Keratinocyte (primary cell): Measurements from ENCODE around the gene HLA-E. TPM values are rescaled to one million over a fixed set of nuclear protein-coding genes. Genes with fewer than 3 reads are reported as not detected.

Source experiments
- DNase-seq: peaks from one replicate; pipeline ENCODE4 v3.0.0-alpha.2; 2011; ENCODE audit warnings: low read depth, missing footprints, low spot score
- FAIRE-seq: peaks from 2 replicates; lab custom pipeline; 2011; peaks lifted over from hg19 to GRCh38; lab: Jason Lieb, UNC
- H2AFZ ChIP-seq: 2 replicates; pipeline ENCODE4 v1.6.0; 2012; ENCODE audit warnings: low read length, control low read depth, inconsistent platforms; ENCODE audit not compliant: control insufficient read depth
- H3K27ac ChIP-seq: 2 replicates; pipeline ENCODE4 v1.5.1; 2011; ENCODE audit warnings: low read length; ENCODE audit not compliant: control insufficient read depth, insufficient read depth
- H3K27me3 ChIP-seq: 3 replicates; pipeline ENCODE4 v1.6.0; 2011; ENCODE audit warnings: low read length; ENCODE audit not compliant: control insufficient read depth, insufficient read depth; ENCODE audit errors: extremely low read depth
- H3K36me3 ChIP-seq, 2 experiments: 2 replicates in 1 of 2; 3 replicates in 1 of 2; pipeline ENCODE4 v1.5.1; 2011; ENCODE audit warnings: low read length in 2 of 2, mild to moderate bottlenecking in 1 of 2; ENCODE audit not compliant: control insufficient read depth in 2 of 2, insufficient read depth in 2 of 2; ENCODE audit errors: extremely low read depth in 1 of 2
- H3K4me1 ChIP-seq: 3 replicates; pipeline ENCODE4 v1.5.1; 2011; ENCODE audit warnings: low read length; ENCODE audit not compliant: control insufficient read depth, insufficient read depth; ENCODE audit errors: extremely low read depth
- H3K4me2 ChIP-seq: 3 replicates; pipeline ENCODE4 v1.6.0; 2011; ENCODE audit warnings: low read depth, low read length; ENCODE audit not compliant: control insufficient read depth, insufficient read depth; ENCODE audit errors: extremely low read depth
- H3K4me3 ChIP-seq, 3 experiments: fragments of 200-600 bp in 1 of 3; sonication (generic) in 1 of 3; 2 replicates in 2 of 3; 3 replicates in 1 of 3; pipeline ENCODE4 v1.5.1; 2011 to 2016; ENCODE audit warnings: low read length in 3 of 3, mild to moderate bottlenecking in 3 of 3, control low read depth in 2 of 3, inconsistent platforms in 1 of 3, low read depth in 1 of 3, mixed read lengths in 1 of 3, mixed run types in 1 of 3, moderate library complexity in 1 of 3; ENCODE audit not compliant: control insufficient read depth in 2 of 3, insufficient read depth in 2 of 3; ENCODE audit errors: extremely low read depth in 1 of 3
- H3K79me2 ChIP-seq: 2 replicates; pipeline ENCODE4 v1.6.0; 2012; ENCODE audit warnings: low read length; ENCODE audit not compliant: control insufficient read depth, insufficient read depth
- H3K9ac ChIP-seq: 3 replicates; pipeline ENCODE4 v1.6.0; 2011; ENCODE audit warnings: low read length; ENCODE audit not compliant: control insufficient read depth, insufficient read depth; ENCODE audit errors: extremely low read depth
- H3K9me1 ChIP-seq: 3 replicates; pipeline ENCODE4 v1.6.0; 2011; ENCODE audit warnings: low read length; ENCODE audit not compliant: control insufficient read depth, insufficient read depth; ENCODE audit errors: extremely low read depth
- H3K9me3 ChIP-seq: 2 replicates; pipeline ENCODE4 v1.5.1; 2012; ENCODE audit warnings: low read depth, low read length; ENCODE audit not compliant: control insufficient read depth
- H4K20me1 ChIP-seq: 3 replicates; pipeline ENCODE4 v1.6.0; 2011; ENCODE audit warnings: low read length; ENCODE audit not compliant: control insufficient read depth, insufficient read depth; ENCODE audit errors: extremely low read depth
- EZH2 ChIP-seq: IDR thresholded peaks from one replicate; pipeline ENCODE4 v1.6.1; 2012; ENCODE audit warnings: inconsistent platforms, mild to moderate bottlenecking, low read length, moderate library complexity
- dilution Hi-C: fragments of 300-500 bp; cut with MboI; formaldehyde crosslinking; loops from one replicate; pipeline ENCODE4 v1.7.0; 2020; ENCODE audit warnings: low sequenced_read_pairs; ENCODE audit not compliant: extremely low pct_ligation_motif_present
- polyA minus RNA-seq, 3 experiments: library from RNA; depleted of rRNA, polyadenylated mRNA; stranded (reverse); fragments of >200 nt; gene quantifications; 1 replicate in 1 of 3; 2 replicates in 1 of 3; 3 replicates in 1 of 3; pipeline ENCODE4 v1.2.3, GENCODE V29; 2011
- polyA plus RNA-seq, 5 experiments: library from polyadenylated mRNA; depleted of rRNA in 3 of 5; stranded (reverse) in 3 of 5; stranded (forward) in 1 of 5; unstranded in 1 of 5; fragments of >200 nt; gene quantifications; 1 replicate in 1 of 5; 2 replicates in 3 of 5; 3 replicates in 1 of 5; pipeline versions ENCODE4 v1.2.1 to v1.2.3, GENCODE V29; 2011 to 2012; ENCODE audit warnings: missing spikeins in 2 of 5, low read depth in 1 of 5, low replicate concordance in 1 of 5
- TF ChIP-seq, protein P1 (sequence below), 3 experiments: IDR thresholded peaks in 1 of 3; conservative IDR thresholded peaks in 1 of 3; optimal IDR thresholded peaks in 1 of 3; 2 replicates in 2 of 3; 3 replicates in 1 of 3; pipeline versions ENCODE3 to v1.5.1; 2011; ENCODE audit warnings: low read length in 3 of 3, mild to moderate bottlenecking in 3 of 3, moderate library complexity in 2 of 3, control low read depth in 1 of 3, inconsistent platforms in 1 of 3; ENCODE audit not compliant: insufficient read depth in 2 of 3; ENCODE audit errors: extremely low read depth in 1 of 3

The HLA-E gene
- polyA plus RNA-seq (108 to 177 TPM (median 123 TPM) in 3 replicates), polyA minus RNA-seq (97.8 to 136 TPM (median 115 TPM) in 3 replicates)
- 103 TPM for polyA plus RNA-seq (2011; ENCODE audit: low read depth)
- polyA plus RNA-seq (2011; cell fraction: cytosol; rRNA removed), result 77.7 and 98.8 TPM in 2 replicates
- polyA plus RNA-seq (2011; cell fraction: nucleus; rRNA removed), result 209 and 216 TPM in 2 replicates
- polyA plus RNA-seq (2012; ENCODE audit: low replicate concordance), result 127 and 177 TPM in 2 replicates
- 130 TPM for polyA minus RNA-seq (2011; cell fraction: cytosol; rRNA and poly(A)+ RNA removed)
- 141 and 156 TPM in 2 replicates for polyA minus RNA-seq (2011; cell fraction: nucleus; rRNA and poly(A)+ RNA removed)

DNA sequence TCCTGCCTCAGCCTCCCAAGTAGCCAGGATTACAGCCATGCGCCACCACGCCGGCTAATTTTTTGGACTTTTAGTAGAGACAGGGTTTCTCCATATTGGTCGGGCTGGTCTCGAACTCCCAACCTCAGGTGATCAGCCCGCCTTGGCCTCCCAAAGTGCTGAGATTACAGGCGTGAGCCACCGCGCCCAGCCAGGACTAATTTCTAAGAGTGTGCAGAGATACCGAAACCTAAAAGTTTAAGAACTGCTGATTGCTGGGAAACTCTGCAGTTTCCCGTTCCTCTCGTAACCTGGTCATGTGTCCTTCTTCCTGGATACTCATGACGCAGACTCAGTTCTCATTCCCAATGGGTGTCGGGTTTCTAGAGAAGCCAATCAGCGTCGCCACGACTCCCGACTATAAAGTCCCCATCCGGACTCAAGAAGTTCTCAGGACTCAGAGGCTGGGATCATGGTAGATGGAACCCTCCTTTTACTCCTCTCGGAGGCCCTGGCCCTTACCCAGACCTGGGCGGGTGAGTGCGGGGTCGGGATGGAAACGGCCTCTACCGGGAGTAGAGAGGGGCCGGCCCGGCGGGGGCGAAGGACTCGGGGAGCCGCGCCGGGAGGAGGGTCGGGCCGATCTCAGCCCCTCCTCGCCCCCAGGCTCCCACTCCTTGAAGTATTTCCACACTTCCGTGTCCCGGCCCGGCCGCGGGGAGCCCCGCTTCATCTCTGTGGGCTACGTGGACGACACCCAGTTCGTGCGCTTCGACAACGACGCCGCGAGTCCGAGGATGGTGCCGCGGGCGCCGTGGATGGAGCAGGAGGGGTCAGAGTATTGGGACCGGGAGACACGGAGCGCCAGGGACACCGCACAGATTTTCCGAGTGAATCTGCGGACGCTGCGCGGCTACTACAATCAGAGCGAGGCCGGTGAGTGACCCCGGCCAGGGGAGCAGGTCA, at the start of gene HLA-E:
Gene HLA-E, plus strand, starts transcription at position 429 of the 945 bp plus-strand sequence. Its CDS starts 23 bp downstream, at position 452.
- Histone ChIP-seq H3K9me3 (no peaks in the 10 kb centered on the region), H3K36me3 (peaks cover 27 to 31% of the 10 kb centered on the region in 2 experiments), H3K27me3 (no peaks in the 10 kb centered on the region), H3K27ac (peak within 1 kb of the TSS; percentile 92), H4K20me1 (peaks cover 12% of the 10 kb centered on the region), H3K9me1 (no peaks in the 10 kb centered on the region), H3K79me2 (peaks cover 24% of the 10 kb centered on the region), H3K4me3 (peak within 1 kb of the TSS; percentile 84 to 97 (median 91)), H3K4me1 (peaks cover 21% of the 10 kb centered on the region), H3K4me2 (peak within 1 kb of the TSS; percentile 98), H3K9ac (peak within 1 kb of the TSS; percentile 96), H2AFZ (peak within 1 kb of the TSS; percentile 61)
- FAIRE-seq, result peak; percentile 71
- TF ChIP-seq, protein P1, sequence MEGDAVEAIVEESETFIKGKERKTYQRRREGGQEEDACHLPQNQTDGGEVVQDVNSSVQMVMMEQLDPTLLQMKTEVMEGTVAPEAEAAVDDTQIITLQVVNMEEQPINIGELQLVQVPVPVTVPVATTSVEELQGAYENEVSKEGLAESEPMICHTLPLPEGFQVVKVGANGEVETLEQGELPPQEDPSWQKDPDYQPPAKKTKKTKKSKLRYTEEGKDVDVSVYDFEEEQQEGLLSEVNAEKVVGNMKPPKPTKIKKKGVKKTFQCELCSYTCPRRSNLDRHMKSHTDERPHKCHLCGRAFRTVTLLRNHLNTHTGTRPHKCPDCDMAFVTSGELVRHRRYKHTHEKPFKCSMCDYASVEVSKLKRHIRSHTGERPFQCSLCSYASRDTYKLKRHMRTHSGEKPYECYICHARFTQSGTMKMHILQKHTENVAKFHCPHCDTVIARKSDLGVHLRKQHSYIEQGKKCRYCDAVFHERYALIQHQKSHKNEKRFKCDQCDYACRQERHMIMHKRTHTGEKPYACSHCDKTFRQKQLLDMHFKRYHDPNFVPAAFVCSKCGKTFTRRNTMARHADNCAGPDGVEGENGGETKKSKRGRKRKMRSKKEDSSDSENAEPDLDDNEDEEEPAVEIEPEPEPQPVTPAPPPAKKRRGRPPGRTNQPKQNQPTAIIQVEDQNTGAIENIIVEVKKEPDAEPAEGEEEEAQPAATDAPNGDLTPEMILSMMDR (optimal IDR thresholded peaks at IDR 0.05 in 1 of 3, IDR thresholded peaks at IDR 0.05 in 1 of 3, conservative IDR thresholded peaks at IDR 0.05 in 1 of 3; ENCODE audit: extremely low read depth in 1 of 3, insufficient read depth in 2 of 3, low read length in 3 of 3), result no peak
- TF ChIP-seq EZH2, result no peak
- dilution Hi-C loops, result no loop called here
- peak; percentile 98 for DNase-seq

DNA sequence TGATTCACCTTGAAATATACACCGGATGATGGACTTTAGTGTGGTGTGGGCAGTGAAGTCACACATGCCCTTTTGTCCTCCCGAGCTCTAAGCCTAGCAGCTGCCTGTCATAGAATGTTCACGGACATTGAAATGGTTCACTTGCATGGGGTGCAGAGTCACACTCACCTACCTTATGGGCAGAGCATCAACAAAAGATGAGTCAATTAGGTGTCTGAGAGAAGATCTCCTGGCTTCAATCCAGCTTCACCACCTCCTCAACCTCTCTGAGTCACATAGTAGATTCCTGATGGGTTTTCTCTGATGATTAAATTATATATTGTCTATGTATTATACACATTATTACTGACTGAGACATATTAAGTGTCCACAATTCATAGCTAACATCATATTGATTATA, 48.1 kb upstream of the HLA-E start:
- H3K4me2 ChIP-seq, result no peak overlapping the region
- peaks cover 45% of the 10 kb centered on the region for H3K27me3 ChIP-seq
- dilution Hi-C loops, result no loop called here
- H3K36me3 ChIP-seq, result no peaks in the 10 kb centered on the region
- TF ChIP-seq, protein P1 (optimal IDR thresholded peaks at IDR 0.05 in 1 of 3, IDR thresholded peaks at IDR 0.05 in 1 of 3, conservative IDR thresholded peaks at IDR 0.05 in 1 of 3; ENCODE audit: extremely low read depth in 1 of 3, insufficient read depth in 2 of 3, low read length in 3 of 3), result no peak
- no peak for TF ChIP-seq EZH2
- peak; percentile 62 for DNase-seq
- H3K79me2 ChIP-seq, result no peaks in the 10 kb centered on the region
- H3K27ac ChIP-seq, result no peak overlapping the region
- H3K9me3 ChIP-seq, result no peaks in the 10 kb centered on the region
- H4K20me1 ChIP-seq, result no peaks in the 10 kb centered on the region
- no peak overlapping the region for H3K9ac ChIP-seq
- peak; percentile 84 for FAIRE-seq
- no peak overlapping the region for H3K4me3 ChIP-seq
- H2AFZ ChIP-seq, result no peak overlapping the region
- no peaks in the 10 kb centered on the region for H3K9me1 ChIP-seq
- peaks cover 7% of the 10 kb centered on the region for H3K4me1 ChIP-seq
